Adrenal gland (tissue), 5 donors: ENCODE results near the gene EED.

Experiments
- POLR2A ChIP-seq, 2 donors: fragments of 450-650 bp; IDR thresholded peaks; one replicate each; pipeline ENCODE4 v1.6.1; 2017; ENCODE audit warnings: antibody characterized with exemption in 2 of 2, mild to moderate bottlenecking in 2 of 2, moderate library complexity in 1 of 2
- TF ChIP-seq, protein P1 (sequence below), 6 experiments: fragments of 450-650 bp in 4 of 6; fragments of 200-600 bp in 2 of 6; sonication (generic) in 1 of 6; IDR thresholded peaks; 1 replicate in 5 of 6; 2 replicates in 1 of 6; pipeline versions ENCODE4 v1.5.1 to v1.8.0; 2016 to 2021; ENCODE audit warnings: antibody characterized with exemption in 6 of 6, mild to moderate bottlenecking in 2 of 6, moderate library complexity in 1 of 6
- donor health status: DM: no; HTN: no; CAD: no.

DNA sequence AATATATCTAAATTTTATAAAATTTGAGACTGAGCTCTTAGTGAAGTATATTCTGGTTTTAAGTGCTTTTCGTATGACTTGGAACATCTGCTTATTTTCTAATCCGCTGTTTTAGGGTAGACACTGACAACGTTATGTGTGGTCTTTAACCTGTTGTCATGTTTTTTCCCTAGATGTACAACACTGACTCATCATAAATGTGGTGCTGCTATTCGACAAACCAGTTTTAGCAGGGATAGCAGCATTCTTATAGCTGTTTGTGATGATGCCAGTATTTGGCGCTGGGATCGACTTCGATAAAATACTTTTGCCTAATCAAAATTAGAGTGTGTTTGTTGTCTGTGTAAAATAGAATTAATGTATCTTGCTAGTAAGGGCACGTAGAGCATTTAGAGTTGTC, 33.7 kb downstream of the EED start:
- no peak for TF ChIP-seq POLR2A (IDR thresholded peaks at IDR 0.05)
- TF ChIP-seq, protein P1, sequence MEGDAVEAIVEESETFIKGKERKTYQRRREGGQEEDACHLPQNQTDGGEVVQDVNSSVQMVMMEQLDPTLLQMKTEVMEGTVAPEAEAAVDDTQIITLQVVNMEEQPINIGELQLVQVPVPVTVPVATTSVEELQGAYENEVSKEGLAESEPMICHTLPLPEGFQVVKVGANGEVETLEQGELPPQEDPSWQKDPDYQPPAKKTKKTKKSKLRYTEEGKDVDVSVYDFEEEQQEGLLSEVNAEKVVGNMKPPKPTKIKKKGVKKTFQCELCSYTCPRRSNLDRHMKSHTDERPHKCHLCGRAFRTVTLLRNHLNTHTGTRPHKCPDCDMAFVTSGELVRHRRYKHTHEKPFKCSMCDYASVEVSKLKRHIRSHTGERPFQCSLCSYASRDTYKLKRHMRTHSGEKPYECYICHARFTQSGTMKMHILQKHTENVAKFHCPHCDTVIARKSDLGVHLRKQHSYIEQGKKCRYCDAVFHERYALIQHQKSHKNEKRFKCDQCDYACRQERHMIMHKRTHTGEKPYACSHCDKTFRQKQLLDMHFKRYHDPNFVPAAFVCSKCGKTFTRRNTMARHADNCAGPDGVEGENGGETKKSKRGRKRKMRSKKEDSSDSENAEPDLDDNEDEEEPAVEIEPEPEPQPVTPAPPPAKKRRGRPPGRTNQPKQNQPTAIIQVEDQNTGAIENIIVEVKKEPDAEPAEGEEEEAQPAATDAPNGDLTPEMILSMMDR (IDR thresholded peaks at IDR 0.05), result no peak
